WTC11 (cell line): ENCODE results near the gene MR1. TPM values are rescaled to one million over a fixed set of nuclear protein-coding genes. Genes with fewer than 3 reads are reported as not detected.

ENCODE experiments used
- ATAC-seq: fragments of 200-7000 bp; cut with Tn5 transposase; 2 replicates; pipeline ENCODE4 v1.10.0; 2021; ENCODE audit warnings: mild to moderate bottlenecking, moderate library complexity
- CTCF ChIA-PET: fragments of 300-600 bp; sonication (Branson Sonifier 250); formaldehyde crosslinking; loops from one replicate; lab custom pipeline; 2021; ENCODE audit warnings: antibody characterized with exemption; lab: Charles Lee
- POLR2A ChIA-PET: fragments of 350-600 bp; sonication (Branson Sonifier 250); formaldehyde crosslinking; loops from one replicate; lab custom pipeline; 2021; ENCODE audit warnings: antibody characterized with exemption; lab: Charles Lee
- DNase-seq: peaks from one replicate; pipeline ENCODE4 v3.0.0; 2021; ENCODE audit warnings: low spot score
- H3K27ac Mint-ChIP-seq: 2 replicates; pipeline ENCODE4 v1.8.0; 2021; ENCODE audit warnings: mixed read lengths
- H3K27me3 Mint-ChIP-seq: 2 replicates; pipeline ENCODE4 v1.8.0; 2021; ENCODE audit warnings: low read depth, mild to moderate bottlenecking, moderate library complexity, mixed read lengths
- H3K36me3 Mint-ChIP-seq: 2 replicates; pipeline ENCODE4 v1.8.0; 2021; ENCODE audit warnings: mixed read lengths
- H3K4me1 Mint-ChIP-seq: 2 replicates; pipeline ENCODE4 v1.8.0; 2022; ENCODE audit warnings: mixed read lengths
- H3K4me3 Mint-ChIP-seq: 2 replicates; pipeline ENCODE4 v1.8.0; 2021; ENCODE audit warnings: mild to moderate bottlenecking, moderate library complexity, mixed read lengths
- H3K9me3 Mint-ChIP-seq: 2 replicates; pipeline ENCODE4 v1.8.0; 2021; ENCODE audit warnings: mixed read lengths
- EMX1 ChIP-seq: fragments of 250-450 bp; sonication (Bioruptor Pico); IDR thresholded peaks from 2 replicates; pipeline ENCODE4 v1.8.0; 2021; ENCODE audit warnings: mild to moderate bottlenecking
- ETV6 ChIP-seq: sonication (generic); formaldehyde crosslinking; IDR thresholded peaks from 2 replicates; pipeline ENCODE4 v1.8.1; 2022; ENCODE audit warnings: mild to moderate bottlenecking, missing genetic modification reagents
- FOXP1 ChIP-seq: sonication (generic); formaldehyde crosslinking; IDR thresholded peaks from 2 replicates; pipeline ENCODE4 v1.8.0; 2022; ENCODE audit warnings: missing genetic modification reagents, mild to moderate bottlenecking, moderate library complexity, borderline replicate concordance
- GRHL2 ChIP-seq: fragments of 250-450 bp; sonication (Bioruptor Pico); IDR thresholded peaks from 2 replicates; pipeline ENCODE4 v1.8.0; 2022; ENCODE audit warnings: mild to moderate bottlenecking, moderate library complexity; ENCODE audit not compliant: insufficient replicate concordance, severe bottlenecking
- NFYB ChIP-seq: sonication (generic); formaldehyde crosslinking; conservative IDR thresholded peaks from 2 replicates; pipeline ENCODE4 v1.8.0; 2022; ENCODE audit warnings: low read depth, missing genetic modification reagents
- NR1H2 ChIP-seq: sonication (generic); formaldehyde crosslinking; IDR thresholded peaks from 2 replicates; pipeline ENCODE4 v1.9.0; 2021; ENCODE audit warnings: mild to moderate bottlenecking, moderate library complexity, missing genetic modification reagents
- OVOL2 ChIP-seq: fragments of 250-450 bp; sonication (Bioruptor Pico); IDR thresholded peaks from 2 replicates; pipeline ENCODE4 v1.9.0; 2021; ENCODE audit warnings: mild to moderate bottlenecking, borderline replicate concordance
- RELA ChIP-seq: sonication (generic); formaldehyde crosslinking; IDR thresholded peaks from 2 replicates; pipeline ENCODE4 v1.8.1; 2022; ENCODE audit warnings: missing genetic modification reagents, mild to moderate bottlenecking, borderline replicate concordance
- SP1 ChIP-seq: sonication (generic); formaldehyde crosslinking; conservative IDR thresholded peaks from 2 replicates; pipeline ENCODE4 v1.8.1; 2022; ENCODE audit warnings: missing genetic modification reagents
- TEAD4 ChIP-seq: sonication (generic); formaldehyde crosslinking; IDR thresholded peaks from 2 replicates; pipeline ENCODE4 v1.8.0; 2022; ENCODE audit warnings: mild to moderate bottlenecking, missing genetic modification reagents
- ZNF232 ChIP-seq: sonication (generic); formaldehyde crosslinking; IDR thresholded peaks from 2 replicates; pipeline ENCODE4 v1.8.0; 2022; ENCODE audit warnings: mild to moderate bottlenecking, missing genetic modification reagents
- ZNF263 ChIP-seq: sonication (generic); formaldehyde crosslinking; IDR thresholded peaks from 2 replicates; pipeline ENCODE4 v1.8.1; 2022; ENCODE audit warnings: low read depth, mild to moderate bottlenecking, moderate library complexity, missing genetic modification reagents
- total RNA-seq: library from RNA; stranded (reverse); gene quantifications from 3 replicates; pipeline ENCODE4 v1.2.3, GENCODE V29; 2021
- TF ChIP-seq, protein P1 (sequence below): sonication (generic); formaldehyde crosslinking; conservative IDR thresholded peaks from 2 replicates; pipeline ENCODE4 v1.8.1; 2023; ENCODE audit warnings: mild to moderate bottlenecking, low read depth, missing genetic modification reagents, moderate library complexity
- TF ChIP-seq, protein P2 (sequence below): sonication (generic); formaldehyde crosslinking; IDR thresholded peaks from 2 replicates; pipeline ENCODE4 v1.8.0; 2023; ENCODE audit warnings: mild to moderate bottlenecking, missing genetic modification reagents
- TF ChIP-seq, protein P3 (sequence below): sonication (generic); formaldehyde crosslinking; IDR thresholded peaks from 2 replicates; pipeline ENCODE4 v1.8.0; 2022; ENCODE audit warnings: mild to moderate bottlenecking, missing genetic modification reagents
- TF ChIP-seq, protein P4 (sequence below): sonication (generic); formaldehyde crosslinking; IDR thresholded peaks from 2 replicates; pipeline ENCODE4 v1.8.0; 2022; ENCODE audit warnings: mild to moderate bottlenecking, missing genetic modification reagents
- TF ChIP-seq, protein P5 (sequence below): fragments of 250-450 bp; sonication (Bioruptor Pico); IDR thresholded peaks from 2 replicates; pipeline ENCODE4 v1.9.0; 2021; ENCODE audit warnings: moderate library complexity, mild to moderate bottlenecking, inconsistent platforms, borderline replicate concordance
- TF ChIP-seq, protein P6 (sequence below): fragments of 250-450 bp; sonication (Bioruptor Pico); IDR thresholded peaks from 2 replicates; pipeline ENCODE4 v1.9.0; 2021; ENCODE audit warnings: mild to moderate bottlenecking
- TF ChIP-seq, protein P7 (sequence below): sonication (generic); formaldehyde crosslinking; IDR thresholded peaks from 2 replicates; pipeline ENCODE4 v1.8.1; 2022; ENCODE audit warnings: low read depth, missing genetic modification reagents, borderline replicate concordance
- TF ChIP-seq, protein P8 (sequence below): sonication (generic); formaldehyde crosslinking; IDR thresholded peaks from 2 replicates; pipeline ENCODE4 v1.8.1; 2022; ENCODE audit warnings: missing genetic modification reagents, borderline replicate concordance

MR1 gene
- total RNA-seq, 1 experiment from 2014 or later, result 0.28 TPM

DNA sequence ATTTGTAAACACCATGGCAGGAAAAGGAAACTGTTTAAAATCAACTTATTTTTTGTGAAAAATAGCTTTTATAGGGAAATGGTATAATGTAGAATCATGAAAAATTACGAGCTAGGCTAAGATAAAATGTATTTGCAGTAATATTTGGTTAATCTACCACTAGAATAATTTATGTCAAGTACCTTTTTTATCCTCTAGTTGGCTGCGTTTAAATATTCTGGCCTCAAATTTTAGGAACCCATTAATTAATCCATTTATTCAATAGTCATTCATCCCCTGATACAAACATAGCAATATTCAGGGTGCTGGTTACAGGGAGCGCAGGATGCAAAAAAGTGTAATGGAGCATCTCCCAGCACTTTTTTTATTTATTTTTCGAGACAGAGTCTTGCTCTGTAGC is 46.1 kb downstream of the MR1 start (continued):
- TF ChIP-seq, protein P1, sequence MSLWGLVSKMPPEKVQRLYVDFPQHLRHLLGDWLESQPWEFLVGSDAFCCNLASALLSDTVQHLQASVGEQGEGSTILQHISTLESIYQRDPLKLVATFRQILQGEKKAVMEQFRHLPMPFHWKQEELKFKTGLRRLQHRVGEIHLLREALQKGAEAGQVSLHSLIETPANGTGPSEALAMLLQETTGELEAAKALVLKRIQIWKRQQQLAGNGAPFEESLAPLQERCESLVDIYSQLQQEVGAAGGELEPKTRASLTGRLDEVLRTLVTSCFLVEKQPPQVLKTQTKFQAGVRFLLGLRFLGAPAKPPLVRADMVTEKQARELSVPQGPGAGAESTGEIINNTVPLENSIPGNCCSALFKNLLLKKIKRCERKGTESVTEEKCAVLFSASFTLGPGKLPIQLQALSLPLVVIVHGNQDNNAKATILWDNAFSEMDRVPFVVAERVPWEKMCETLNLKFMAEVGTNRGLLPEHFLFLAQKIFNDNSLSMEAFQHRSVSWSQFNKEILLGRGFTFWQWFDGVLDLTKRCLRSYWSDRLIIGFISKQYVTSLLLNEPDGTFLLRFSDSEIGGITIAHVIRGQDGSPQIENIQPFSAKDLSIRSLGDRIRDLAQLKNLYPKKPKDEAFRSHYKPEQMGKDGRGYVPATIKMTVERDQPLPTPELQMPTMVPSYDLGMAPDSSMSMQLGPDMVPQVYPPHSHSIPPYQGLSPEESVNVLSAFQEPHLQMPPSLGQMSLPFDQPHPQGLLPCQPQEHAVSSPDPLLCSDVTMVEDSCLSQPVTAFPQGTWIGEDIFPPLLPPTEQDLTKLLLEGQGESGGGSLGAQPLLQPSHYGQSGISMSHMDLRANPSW (CRISPR knock-in tag), result no peak
- TF ChIP-seq NFYB (CRISPR knock-in tag) (no peak), ZNF232 (no peak), NR1H2 (CRISPR knock-in tag) (no peak), GRHL2 (no peak), ZNF263 (no peak), OVOL2 (no peak), EMX1 (CRISPR knock-in tag) (no peak)
- TF ChIP-seq, protein P2, sequence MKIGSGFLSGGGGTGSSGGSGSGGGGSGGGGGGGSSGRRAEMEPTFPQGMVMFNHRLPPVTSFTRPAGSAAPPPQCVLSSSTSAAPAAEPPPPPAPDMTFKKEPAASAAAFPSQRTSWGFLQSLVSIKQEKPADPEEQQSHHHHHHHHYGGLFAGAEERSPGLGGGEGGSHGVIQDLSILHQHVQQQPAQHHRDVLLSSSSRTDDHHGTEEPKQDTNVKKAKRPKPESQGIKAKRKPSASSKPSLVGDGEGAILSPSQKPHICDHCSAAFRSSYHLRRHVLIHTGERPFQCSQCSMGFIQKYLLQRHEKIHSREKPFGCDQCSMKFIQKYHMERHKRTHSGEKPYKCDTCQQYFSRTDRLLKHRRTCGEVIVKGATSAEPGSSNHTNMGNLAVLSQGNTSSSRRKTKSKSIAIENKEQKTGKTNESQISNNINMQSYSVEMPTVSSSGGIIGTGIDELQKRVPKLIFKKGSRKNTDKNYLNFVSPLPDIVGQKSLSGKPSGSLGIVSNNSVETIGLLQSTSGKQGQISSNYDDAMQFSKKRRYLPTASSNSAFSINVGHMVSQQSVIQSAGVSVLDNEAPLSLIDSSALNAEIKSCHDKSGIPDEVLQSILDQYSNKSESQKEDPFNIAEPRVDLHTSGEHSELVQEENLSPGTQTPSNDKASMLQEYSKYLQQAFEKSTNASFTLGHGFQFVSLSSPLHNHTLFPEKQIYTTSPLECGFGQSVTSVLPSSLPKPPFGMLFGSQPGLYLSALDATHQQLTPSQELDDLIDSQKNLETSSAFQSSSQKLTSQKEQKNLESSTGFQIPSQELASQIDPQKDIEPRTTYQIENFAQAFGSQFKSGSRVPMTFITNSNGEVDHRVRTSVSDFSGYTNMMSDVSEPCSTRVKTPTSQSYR (CRISPR knock-in tag), result no peak
- TF ChIP-seq, protein P3, sequence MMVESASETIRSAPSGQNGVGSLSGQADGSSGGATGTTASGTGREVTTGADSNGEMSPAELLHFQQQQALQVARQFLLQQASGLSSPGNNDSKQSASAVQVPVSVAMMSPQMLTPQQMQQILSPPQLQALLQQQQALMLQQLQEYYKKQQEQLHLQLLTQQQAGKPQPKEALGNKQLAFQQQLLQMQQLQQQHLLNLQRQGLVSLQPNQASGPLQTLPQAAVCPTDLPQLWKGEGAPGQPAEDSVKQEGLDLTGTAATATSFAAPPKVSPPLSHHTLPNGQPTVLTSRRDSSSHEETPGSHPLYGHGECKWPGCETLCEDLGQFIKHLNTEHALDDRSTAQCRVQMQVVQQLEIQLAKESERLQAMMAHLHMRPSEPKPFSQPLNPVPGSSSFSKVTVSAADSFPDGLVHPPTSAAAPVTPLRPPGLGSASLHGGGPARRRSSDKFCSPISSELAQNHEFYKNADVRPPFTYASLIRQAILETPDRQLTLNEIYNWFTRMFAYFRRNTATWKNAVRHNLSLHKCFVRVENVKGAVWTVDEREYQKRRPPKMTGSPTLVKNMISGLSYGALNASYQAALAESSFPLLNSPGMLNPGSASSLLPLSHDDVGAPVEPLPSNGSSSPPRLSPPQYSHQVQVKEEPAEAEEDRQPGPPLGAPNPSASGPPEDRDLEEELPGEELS (CRISPR knock-in tag), result no peak
- TF ChIP-seq, protein P4, sequence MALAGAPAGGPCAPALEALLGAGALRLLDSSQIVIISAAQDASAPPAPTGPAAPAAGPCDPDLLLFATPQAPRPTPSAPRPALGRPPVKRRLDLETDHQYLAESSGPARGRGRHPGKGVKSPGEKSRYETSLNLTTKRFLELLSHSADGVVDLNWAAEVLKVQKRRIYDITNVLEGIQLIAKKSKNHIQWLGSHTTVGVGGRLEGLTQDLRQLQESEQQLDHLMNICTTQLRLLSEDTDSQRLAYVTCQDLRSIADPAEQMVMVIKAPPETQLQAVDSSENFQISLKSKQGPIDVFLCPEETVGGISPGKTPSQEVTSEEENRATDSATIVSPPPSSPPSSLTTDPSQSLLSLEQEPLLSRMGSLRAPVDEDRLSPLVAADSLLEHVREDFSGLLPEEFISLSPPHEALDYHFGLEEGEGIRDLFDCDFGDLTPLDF (CRISPR knock-in tag), result no peak
- TF ChIP-seq, protein P5, sequence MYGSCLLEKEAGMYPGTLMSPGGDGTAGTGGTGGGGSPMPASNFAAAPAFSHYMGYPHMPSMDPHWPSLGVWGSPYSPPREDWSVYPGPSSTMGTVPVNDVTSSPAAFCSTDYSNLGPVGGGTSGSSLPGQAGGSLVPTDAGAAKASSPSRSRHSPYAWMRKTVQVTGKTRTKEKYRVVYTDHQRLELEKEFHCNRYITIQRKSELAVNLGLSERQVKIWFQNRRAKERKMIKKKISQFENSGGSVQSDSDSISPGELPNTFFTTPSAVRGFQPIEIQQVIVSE (CRISPR knock-in tag), result no peak
- TF ChIP-seq, protein P6, sequence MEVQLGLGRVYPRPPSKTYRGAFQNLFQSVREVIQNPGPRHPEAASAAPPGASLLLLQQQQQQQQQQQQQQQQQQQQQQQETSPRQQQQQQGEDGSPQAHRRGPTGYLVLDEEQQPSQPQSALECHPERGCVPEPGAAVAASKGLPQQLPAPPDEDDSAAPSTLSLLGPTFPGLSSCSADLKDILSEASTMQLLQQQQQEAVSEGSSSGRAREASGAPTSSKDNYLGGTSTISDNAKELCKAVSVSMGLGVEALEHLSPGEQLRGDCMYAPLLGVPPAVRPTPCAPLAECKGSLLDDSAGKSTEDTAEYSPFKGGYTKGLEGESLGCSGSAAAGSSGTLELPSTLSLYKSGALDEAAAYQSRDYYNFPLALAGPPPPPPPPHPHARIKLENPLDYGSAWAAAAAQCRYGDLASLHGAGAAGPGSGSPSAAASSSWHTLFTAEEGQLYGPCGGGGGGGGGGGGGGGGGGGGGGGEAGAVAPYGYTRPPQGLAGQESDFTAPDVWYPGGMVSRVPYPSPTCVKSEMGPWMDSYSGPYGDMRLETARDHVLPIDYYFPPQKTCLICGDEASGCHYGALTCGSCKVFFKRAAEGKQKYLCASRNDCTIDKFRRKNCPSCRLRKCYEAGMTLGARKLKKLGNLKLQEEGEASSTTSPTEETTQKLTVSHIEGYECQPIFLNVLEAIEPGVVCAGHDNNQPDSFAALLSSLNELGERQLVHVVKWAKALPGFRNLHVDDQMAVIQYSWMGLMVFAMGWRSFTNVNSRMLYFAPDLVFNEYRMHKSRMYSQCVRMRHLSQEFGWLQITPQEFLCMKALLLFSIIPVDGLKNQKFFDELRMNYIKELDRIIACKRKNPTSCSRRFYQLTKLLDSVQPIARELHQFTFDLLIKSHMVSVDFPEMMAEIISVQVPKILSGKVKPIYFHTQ, result no peak

DNA sequence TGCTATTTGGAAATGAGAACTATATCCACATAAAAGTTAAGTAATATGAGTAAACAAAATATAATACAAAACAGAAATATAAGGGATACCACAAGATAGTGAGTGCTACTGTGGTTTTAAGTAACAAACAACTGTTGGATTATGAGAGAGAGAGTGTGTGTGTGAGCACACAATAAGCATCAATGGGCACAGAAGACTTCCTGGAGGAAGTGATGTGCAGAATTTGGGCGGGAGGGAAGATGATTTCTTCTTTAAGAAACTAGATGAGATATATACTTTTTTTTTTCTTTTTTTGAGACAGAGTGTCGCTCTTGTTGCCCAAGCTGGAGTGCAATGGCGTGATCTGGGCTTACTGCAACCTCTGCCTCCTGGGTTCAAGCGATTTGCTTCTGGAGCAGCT is 46.8 kb downstream of the MR1 start:
- no peak for TF ChIP-seq SP1 (CRISPR knock-in tag)
- no peak for TF ChIP-seq FOXP1 (CRISPR knock-in tag)
- no peak for TF ChIP-seq RELA (CRISPR knock-in tag)
- TF ChIP-seq ETV6 (CRISPR knock-in tag), result no peak
- TF ChIP-seq, protein P7, sequence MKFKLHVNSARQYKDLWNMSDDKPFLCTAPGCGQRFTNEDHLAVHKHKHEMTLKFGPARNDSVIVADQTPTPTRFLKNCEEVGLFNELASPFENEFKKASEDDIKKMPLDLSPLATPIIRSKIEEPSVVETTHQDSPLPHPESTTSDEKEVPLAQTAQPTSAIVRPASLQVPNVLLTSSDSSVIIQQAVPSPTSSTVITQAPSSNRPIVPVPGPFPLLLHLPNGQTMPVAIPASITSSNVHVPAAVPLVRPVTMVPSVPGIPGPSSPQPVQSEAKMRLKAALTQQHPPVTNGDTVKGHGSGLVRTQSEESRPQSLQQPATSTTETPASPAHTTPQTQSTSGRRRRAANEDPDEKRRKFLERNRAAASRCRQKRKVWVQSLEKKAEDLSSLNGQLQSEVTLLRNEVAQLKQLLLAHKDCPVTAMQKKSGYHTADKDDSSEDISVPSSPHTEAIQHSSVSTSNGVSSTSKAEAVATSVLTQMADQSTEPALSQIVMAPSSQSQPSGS (CRISPR knock-in tag), result no peak
- TF ChIP-seq, protein P5 (CRISPR knock-in tag), result no peak
- TF ChIP-seq, protein P8, sequence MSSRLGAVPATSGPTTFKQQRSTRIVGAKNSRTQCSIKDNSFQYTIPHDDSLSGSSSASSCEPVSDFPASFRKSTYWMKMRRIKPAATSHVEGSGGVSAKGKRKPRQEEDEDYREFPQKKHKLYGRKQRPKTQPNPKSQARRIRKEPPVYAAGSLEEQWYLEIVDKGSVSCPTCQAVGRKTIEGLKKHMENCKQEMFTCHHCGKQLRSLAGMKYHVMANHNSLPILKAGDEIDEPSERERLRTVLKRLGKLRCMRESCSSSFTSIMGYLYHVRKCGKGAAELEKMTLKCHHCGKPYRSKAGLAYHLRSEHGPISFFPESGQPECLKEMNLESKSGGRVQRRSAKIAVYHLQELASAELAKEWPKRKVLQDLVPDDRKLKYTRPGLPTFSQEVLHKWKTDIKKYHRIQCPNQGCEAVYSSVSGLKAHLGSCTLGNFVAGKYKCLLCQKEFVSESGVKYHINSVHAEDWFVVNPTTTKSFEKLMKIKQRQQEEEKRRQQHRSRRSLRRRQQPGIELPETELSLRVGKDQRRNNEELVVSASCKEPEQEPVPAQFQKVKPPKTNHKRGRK (CRISPR knock-in tag), result no peak
- TF ChIP-seq TEAD4, result no peak
- peaks cover 2% of the 10 kb centered on the region; the same call in 1 of the 2 replicates for H3K27me3 Mint-ChIP-seq
- POLR2A ChIA-PET, result interaction anchor here (0.6 kb wide), 1 partner anchor 57 kb away, joined by 6 read pairs; no protein-coding TSS in a partner anchor

More for the DNA sequence above, 46.8 kb downstream of the MR1 start:
- CTCF ChIA-PET, result interaction anchor here (1.2 to 1.5 kb wide), 2 partner anchors 62 to 160 kb away, joined by 3 to 11 read pairs; no protein-coding TSS in a partner anchor
- DNase-seq (no peak), ATAC-seq (no peak)
- Mint-ChIP-seq H3K9me3 (no peaks in the 10 kb centered on the region), H3K27ac (no peak overlapping the region), H3K36me3 (no peaks in the 10 kb centered on the region), H3K4me1 (peaks cover 27% of the 10 kb centered on the region), H3K4me3 (no peak overlapping the region)
